K562 (cell line): ENCODE results near the gene CLIC5. TPM values are rescaled to one million over a fixed set of nuclear protein-coding genes. Genes with fewer than 3 reads are reported as not detected.
A peak's percentile ranks its signal among the peaks of the same experiment; 100 is the strongest.

ENCODE experiments used
- ASH1L ChIP-seq: fragments of 450-650 bp; IDR thresholded peaks from 2 replicates; pipeline ENCODE4 v1.6.1; 2018; ENCODE audit warnings: borderline replicate concordance, mild to moderate bottlenecking, low read depth; ENCODE audit not compliant: partially characterized antibody
- CSDE1 ChIP-seq, 2 experiments: fragments of 450-650 bp; IDR thresholded peaks; 2 replicates each; pipeline ENCODE4 v1.6.1; 2016; ENCODE audit warnings: mild to moderate bottlenecking in 1 of 2
- ELF2 ChIP-seq: fragments of 250-450 bp; sonication (Bioruptor Pico); IDR thresholded peaks from 2 replicates; pipeline ENCODE4 v1.5.0; 2021; ENCODE audit warnings: mild to moderate bottlenecking
- HLTF ChIP-seq: fragments of 450-650 bp; IDR thresholded peaks from 2 replicates; pipeline ENCODE4 v1.6.1; 2016
- MEIS2 ChIP-seq: fragments of 450-650 bp; IDR thresholded peaks from 2 replicates; pipeline ENCODE4 v1.6.1; 2014; ENCODE audit warnings: mild to moderate bottlenecking; ENCODE audit not compliant: partially characterized antibody
- REST ChIP-seq, 2 experiments: fragments of 450-650 bp; formaldehyde crosslinking in 1 of 2; IDR thresholded peaks; 2 replicates each; pipeline versions ENCODE4 v1.4.0 to v1.6.1; 2014 to 2020; ENCODE audit warnings: mild to moderate bottlenecking in 2 of 2, borderline replicate concordance in 1 of 2, low read depth in 1 of 2
- RFX1 ChIP-seq: fragments of 450-650 bp; IDR thresholded peaks from 2 replicates; pipeline ENCODE4 v1.6.1; 2016; ENCODE audit warnings: mild to moderate bottlenecking, moderate library complexity
- ZBTB11 ChIP-seq, 3 experiments: fragments of 200-800 bp in 1 of 3; fragments of 250-450 bp in 1 of 3; fragments of 450-650 bp in 1 of 3; sonication (Bioruptor Pico) in 1 of 3; sonication (Bioruptor generic) in 1 of 3; formaldehyde crosslinking in 1 of 3; IDR thresholded peaks; 2 replicates each; pipeline versions ENCODE4 v1.6.1 to v1.8.0; 2016 to 2022; ENCODE audit warnings: mild to moderate bottlenecking in 2 of 3, missing genetic modification characterization in 2 of 3, missing compliant biosample characterization in 1 of 3, moderate library complexity in 1 of 3
- polyA plus RNA-seq, 8 experiments: library from polyadenylated mRNA; depleted of rRNA in 4 of 8; stranded (reverse) in 5 of 8; unstranded in 3 of 8; fragments of >200 nt; fragmentation: Nextera tagmentation in 2 of 8; fragmentation: Illumina TruSeq in 1 of 8; extraction: Ambion mirVana in 2 of 8; extraction: Trizol in 1 of 8; gene quantifications; 2 replicates each; pipeline versions ENCODE4 v1.2.1 to v1.2.3, GENCODE V29; 2011 to 2014; ENCODE audit warnings: inconsistent platforms in 1 of 8, missing spikeins in 1 of 8
- total RNA-seq, 7 experiments: library from RNA; depleted of rRNA in 6 of 7; stranded (reverse); fragments of >200 nt in 6 of 7; fragmentation: Illumina TruSeq in 2 of 7; extraction: Trizol in 2 of 7; gene quantifications; 2 replicates each; pipeline versions ENCODE4 v1.2.1 to v1.2.3, GENCODE V29; 2011 to 2021; ENCODE audit warnings: low replicate concordance in 1 of 7

CLIC5 gene
- total and polyA plus RNA-seq, 9 of the 15 experiments (the other 6 are each of a cell fraction or from before 2014, with no cell fraction given), result 0.31 TPM; not detected in 8

- TF ChIP-seq RFX1, result no peak
- no peak for TF ChIP-seq ASH1L
- TF ChIP-seq HLTF, result no peak
- no peak for TF ChIP-seq CSDE1 (IDR thresholded peaks at IDR 0.05)
- TF ChIP-seq REST (IDR thresholded peaks at IDR 0.05; ENCODE audit: borderline replicate concordance), result peak; percentile 66
- TF ChIP-seq REST (CRISPR knock-in tag; IDR thresholded peaks at IDR 0.05; ENCODE audit: low read depth), result no peak
- TF ChIP-seq MEIS2, result peak; percentile 6
- TF ChIP-seq ELF2 (CRISPR knock-in tag), result no peak
- no peak for TF ChIP-seq ZBTB11 (CRISPR knock-in tag; IDR thresholded peaks at IDR 0.05)
Observed at GRCh38 chr6:45930420-45931040, 85.1 kb downstream of the CLIC5 start (continued).
